GM23338 (cell line): ENCODE data around the gene PTOV1. TPM values are rescaled to one million over a fixed set of nuclear protein-coding genes. Genes with fewer than 3 reads are reported as not detected.
A peak's percentile ranks its signal among the peaks of the same experiment; 100 is the strongest.

Source experiments
- ATAC-seq: fragments of 200-7000 bp; cut with Tn5 transposase; 3 replicates; pipeline ENCODE4 v1.9.1; 2020
- DNase-seq: peaks from one replicate; pipeline ENCODE4 v3.0.0-alpha.2; 2015; ENCODE audit warnings: low spot score
- H2AFZ ChIP-seq: fragments of 200-600 bp; sonication (generic); 2 replicates; pipeline ENCODE4 v1.8.0; 2016; ENCODE audit warnings: antibody characterized with exemption, mild to moderate bottlenecking, moderate library complexity
- H3F3A ChIP-seq: fragments of 200-600 bp; sonication (generic); replicated peaks from 2 replicates; pipeline ENCODE4 v1.8.0; 2017; ENCODE audit warnings: antibody characterized with exemption, mixed run types, low read depth
- H3K27ac ChIP-seq: fragments of 200-600 bp; sonication (generic); 2 replicates; pipeline ENCODE4 v1.6.1; 2016; ENCODE audit warnings: low read depth
- H3K27me3 ChIP-seq: fragments of 200-600 bp; sonication (generic); 2 replicates; pipeline ENCODE4 v1.8.0; 2016; ENCODE audit warnings: mild to moderate bottlenecking, mixed run types, moderate library complexity; ENCODE audit not compliant: insufficient read depth
- H3K36me3 ChIP-seq: fragments of 200-600 bp; sonication (generic); 2 replicates; pipeline ENCODE4 v1.8.0; 2016; ENCODE audit warnings: mild to moderate bottlenecking; ENCODE audit not compliant: insufficient read depth
- H3K4me1 ChIP-seq: fragments of 200-600 bp; sonication (generic); 2 replicates; pipeline ENCODE4 v1.8.0; 2016; ENCODE audit warnings: mild to moderate bottlenecking, moderate library complexity; ENCODE audit not compliant: insufficient read depth
- H3K4me2 ChIP-seq: fragments of 200-600 bp; sonication (generic); 2 replicates; pipeline ENCODE4 v1.7.1; 2017; ENCODE audit warnings: mixed run types
- H3K4me3 ChIP-seq: fragments of 200-600 bp; sonication (generic); 2 replicates; pipeline ENCODE4 v1.6.1; 2016; ENCODE audit warnings: mixed run types
- H3K79me2 ChIP-seq: fragments of 200-600 bp; sonication (generic); replicated peaks from 2 replicates; pipeline ENCODE4 v1.8.0; 2017; ENCODE audit warnings: mild to moderate bottlenecking; ENCODE audit not compliant: insufficient read depth
- H3K9me2 ChIP-seq: fragments of 200-600 bp; sonication (generic); 2 replicates; pipeline ENCODE4 v1.8.0; 2017; ENCODE audit not compliant: insufficient read depth
- H4K20me1 ChIP-seq: fragments of 200-600 bp; sonication (generic); replicated peaks from 2 replicates; pipeline ENCODE4 v1.8.0; 2017; ENCODE audit warnings: mild to moderate bottlenecking; ENCODE audit not compliant: insufficient read depth
- H3K27ac Mint-ChIP-seq: 2 replicates; pipeline ENCODE4 v1.8.0; 2020; ENCODE audit warnings: inconsistent platforms, mild to moderate bottlenecking, moderate library complexity, mixed read lengths
- H3K27me3 Mint-ChIP-seq: 3 replicates; pipeline ENCODE4 v1.8.0; 2022; ENCODE audit warnings: low read depth, mild to moderate bottlenecking, moderate library complexity, mixed read lengths, inconsistent platforms; ENCODE audit not compliant: insufficient read depth, poor library complexity
- H3K36me3 Mint-ChIP-seq: 3 replicates; pipeline ENCODE4 v1.8.0; 2021; ENCODE audit warnings: low read depth, mild to moderate bottlenecking, inconsistent platforms, moderate library complexity, mixed read lengths
- H3K4me1 Mint-ChIP-seq: 3 replicates; pipeline ENCODE4 v1.8.0; 2020; ENCODE audit warnings: mild to moderate bottlenecking, inconsistent platforms, mixed read lengths
- H3K4me3 Mint-ChIP-seq: 3 replicates; pipeline ENCODE4 v1.8.0; 2021; ENCODE audit warnings: moderate library complexity, mild to moderate bottlenecking, inconsistent platforms, mixed read lengths
- H3K9me3 Mint-ChIP-seq: 3 replicates; pipeline ENCODE4 v1.8.0; 2020; ENCODE audit warnings: moderate library complexity, mild to moderate bottlenecking, inconsistent platforms, mixed read lengths
- CREB1 ChIP-seq: fragments of 250-450 bp; sonication (Bioruptor Pico); IDR thresholded peaks from 2 replicates; pipeline ENCODE4 v1.5.0; 2020; ENCODE audit warnings: low read depth, mild to moderate bottlenecking, moderate library complexity
- EZH2 ChIP-seq: fragments of 200-600 bp; sonication (generic); IDR thresholded peaks from one replicate; pipeline ENCODE4 v1.8.0; 2017; ENCODE audit warnings: antibody characterized with exemption, mild to moderate bottlenecking, low read depth; ENCODE audit not compliant: unreplicated experiment
- EZH2phosphoT487 ChIP-seq: fragments of 200-600 bp; sonication (generic); IDR thresholded peaks from one replicate; pipeline ENCODE4 v1.8.1; 2018; ENCODE audit warnings: antibody characterized with exemption; ENCODE audit not compliant: unreplicated experiment
- NANOG ChIP-seq: IDR thresholded peaks from 2 replicates; pipeline ENCODE4 v1.6.1; 2016; ENCODE audit warnings: antibody characterized with exemption, borderline replicate concordance
- POLR2AphosphoS5 ChIP-seq: IDR thresholded peaks from 2 replicates; pipeline ENCODE4 v1.6.1; 2016; ENCODE audit warnings: antibody characterized with exemption, low read depth
- STAT1 ChIP-seq: IDR thresholded peaks from one replicate; pipeline ENCODE4 v1.6.1; 2016; ENCODE audit warnings: antibody characterized with exemption; ENCODE audit not compliant: unreplicated experiment
- ZNF331 ChIP-seq: fragments of 250-450 bp; sonication (Bioruptor Pico); IDR thresholded peaks from 2 replicates; pipeline ENCODE4 v1.5.0; 2020; ENCODE audit warnings: low read depth, mild to moderate bottlenecking, moderate library complexity
- polyA plus RNA-seq: library from polyadenylated mRNA; unstranded; fragments of >200 nt; fragmentation: Nextera tagmentation; extraction: Ambion mirVana; gene quantifications from 2 replicates; pipeline ENCODE4 v1.2.1, GENCODE V29; 2016
- total RNA-seq: library from RNA; depleted of rRNA; stranded (reverse); fragments of >200 nt; shearing (Covaris generic); gene quantifications from 2 replicates; pipeline ENCODE4 v1.2.3, GENCODE V29; 2014
- TF ChIP-seq, protein P1 (sequence below): IDR thresholded peaks from one replicate; pipeline ENCODE4 v1.6.1; 2018; ENCODE audit warnings: antibody characterized with exemption; ENCODE audit not compliant: unreplicated experiment
- TF ChIP-seq, protein P2 (sequence below), 2 experiments: fragments of 200-600 bp in 1 of 2; sonication (generic) in 1 of 2; conservative IDR thresholded peaks; 2 replicates each; pipeline versions ENCODE4 v1.5.1 to v1.6.1; 2016 to 2017; ENCODE audit warnings: antibody characterized with exemption in 2 of 2, low read depth in 2 of 2, mild to moderate bottlenecking in 2 of 2, moderate library complexity in 1 of 2
- TF ChIP-seq, protein P3 (sequence below): IDR thresholded peaks from 2 replicates; pipeline ENCODE4 v1.6.1; 2016; ENCODE audit warnings: antibody characterized with exemption

The PTOV1 gene
- total and polyA plus RNA-seq, 2 experiments from 2014 or later = 188 to 209 TPM

DNA sequence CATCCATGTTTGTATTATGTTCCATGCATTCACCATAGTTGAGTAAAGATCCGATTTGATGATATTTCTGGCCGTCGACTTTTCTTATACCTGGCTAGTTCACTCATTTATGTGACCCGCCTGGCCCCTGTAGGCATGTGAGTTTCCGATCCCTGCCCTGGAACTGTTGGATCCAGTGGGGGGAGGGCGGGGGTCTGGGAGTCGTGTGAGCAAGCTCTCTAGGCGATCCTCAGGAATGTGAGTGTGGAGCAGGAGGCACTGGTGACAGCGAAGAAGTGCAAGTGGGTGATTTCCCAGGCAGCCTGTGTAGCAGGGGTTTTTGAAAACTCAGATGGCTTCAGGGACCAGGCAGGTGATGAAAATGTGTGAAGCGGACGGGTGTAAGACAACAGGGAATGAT is 10.6 kb upstream of the PTOV1 start (continued):
- TF ChIP-seq, protein P1, sequence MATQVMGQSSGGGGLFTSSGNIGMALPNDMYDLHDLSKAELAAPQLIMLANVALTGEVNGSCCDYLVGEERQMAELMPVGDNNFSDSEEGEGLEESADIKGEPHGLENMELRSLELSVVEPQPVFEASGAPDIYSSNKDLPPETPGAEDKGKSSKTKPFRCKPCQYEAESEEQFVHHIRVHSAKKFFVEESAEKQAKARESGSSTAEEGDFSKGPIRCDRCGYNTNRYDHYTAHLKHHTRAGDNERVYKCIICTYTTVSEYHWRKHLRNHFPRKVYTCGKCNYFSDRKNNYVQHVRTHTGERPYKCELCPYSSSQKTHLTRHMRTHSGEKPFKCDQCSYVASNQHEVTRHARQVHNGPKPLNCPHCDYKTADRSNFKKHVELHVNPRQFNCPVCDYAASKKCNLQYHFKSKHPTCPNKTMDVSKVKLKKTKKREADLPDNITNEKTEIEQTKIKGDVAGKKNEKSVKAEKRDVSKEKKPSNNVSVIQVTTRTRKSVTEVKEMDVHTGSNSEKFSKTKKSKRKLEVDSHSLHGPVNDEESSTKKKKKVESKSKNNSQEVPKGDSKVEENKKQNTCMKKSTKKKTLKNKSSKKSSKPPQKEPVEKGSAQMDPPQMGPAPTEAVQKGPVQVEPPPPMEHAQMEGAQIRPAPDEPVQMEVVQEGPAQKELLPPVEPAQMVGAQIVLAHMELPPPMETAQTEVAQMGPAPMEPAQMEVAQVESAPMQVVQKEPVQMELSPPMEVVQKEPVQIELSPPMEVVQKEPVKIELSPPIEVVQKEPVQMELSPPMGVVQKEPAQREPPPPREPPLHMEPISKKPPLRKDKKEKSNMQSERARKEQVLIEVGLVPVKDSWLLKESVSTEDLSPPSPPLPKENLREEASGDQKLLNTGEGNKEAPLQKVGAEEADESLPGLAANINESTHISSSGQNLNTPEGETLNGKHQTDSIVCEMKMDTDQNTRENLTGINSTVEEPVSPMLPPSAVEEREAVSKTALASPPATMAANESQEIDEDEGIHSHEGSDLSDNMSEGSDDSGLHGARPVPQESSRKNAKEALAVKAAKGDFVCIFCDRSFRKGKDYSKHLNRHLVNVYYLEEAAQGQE = no peak
- TF ChIP-seq EZH2phosphoT487 = no peak
- no peak for TF ChIP-seq STAT1
- no peak for TF ChIP-seq POLR2AphosphoS5
- TF ChIP-seq CREB1 = no peak
- TF ChIP-seq, protein P2, sequence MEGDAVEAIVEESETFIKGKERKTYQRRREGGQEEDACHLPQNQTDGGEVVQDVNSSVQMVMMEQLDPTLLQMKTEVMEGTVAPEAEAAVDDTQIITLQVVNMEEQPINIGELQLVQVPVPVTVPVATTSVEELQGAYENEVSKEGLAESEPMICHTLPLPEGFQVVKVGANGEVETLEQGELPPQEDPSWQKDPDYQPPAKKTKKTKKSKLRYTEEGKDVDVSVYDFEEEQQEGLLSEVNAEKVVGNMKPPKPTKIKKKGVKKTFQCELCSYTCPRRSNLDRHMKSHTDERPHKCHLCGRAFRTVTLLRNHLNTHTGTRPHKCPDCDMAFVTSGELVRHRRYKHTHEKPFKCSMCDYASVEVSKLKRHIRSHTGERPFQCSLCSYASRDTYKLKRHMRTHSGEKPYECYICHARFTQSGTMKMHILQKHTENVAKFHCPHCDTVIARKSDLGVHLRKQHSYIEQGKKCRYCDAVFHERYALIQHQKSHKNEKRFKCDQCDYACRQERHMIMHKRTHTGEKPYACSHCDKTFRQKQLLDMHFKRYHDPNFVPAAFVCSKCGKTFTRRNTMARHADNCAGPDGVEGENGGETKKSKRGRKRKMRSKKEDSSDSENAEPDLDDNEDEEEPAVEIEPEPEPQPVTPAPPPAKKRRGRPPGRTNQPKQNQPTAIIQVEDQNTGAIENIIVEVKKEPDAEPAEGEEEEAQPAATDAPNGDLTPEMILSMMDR (conservative IDR thresholded peaks at IDR 0.05; ENCODE audit: low read depth in 2 of 2) = no peak
- TF ChIP-seq EZH2 = no peak
- TF ChIP-seq, protein P3, sequence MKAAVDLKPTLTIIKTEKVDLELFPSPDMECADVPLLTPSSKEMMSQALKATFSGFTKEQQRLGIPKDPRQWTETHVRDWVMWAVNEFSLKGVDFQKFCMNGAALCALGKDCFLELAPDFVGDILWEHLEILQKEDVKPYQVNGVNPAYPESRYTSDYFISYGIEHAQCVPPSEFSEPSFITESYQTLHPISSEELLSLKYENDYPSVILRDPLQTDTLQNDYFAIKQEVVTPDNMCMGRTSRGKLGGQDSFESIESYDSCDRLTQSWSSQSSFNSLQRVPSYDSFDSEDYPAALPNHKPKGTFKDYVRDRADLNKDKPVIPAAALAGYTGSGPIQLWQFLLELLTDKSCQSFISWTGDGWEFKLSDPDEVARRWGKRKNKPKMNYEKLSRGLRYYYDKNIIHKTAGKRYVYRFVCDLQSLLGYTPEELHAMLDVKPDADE = no peak

DNA sequence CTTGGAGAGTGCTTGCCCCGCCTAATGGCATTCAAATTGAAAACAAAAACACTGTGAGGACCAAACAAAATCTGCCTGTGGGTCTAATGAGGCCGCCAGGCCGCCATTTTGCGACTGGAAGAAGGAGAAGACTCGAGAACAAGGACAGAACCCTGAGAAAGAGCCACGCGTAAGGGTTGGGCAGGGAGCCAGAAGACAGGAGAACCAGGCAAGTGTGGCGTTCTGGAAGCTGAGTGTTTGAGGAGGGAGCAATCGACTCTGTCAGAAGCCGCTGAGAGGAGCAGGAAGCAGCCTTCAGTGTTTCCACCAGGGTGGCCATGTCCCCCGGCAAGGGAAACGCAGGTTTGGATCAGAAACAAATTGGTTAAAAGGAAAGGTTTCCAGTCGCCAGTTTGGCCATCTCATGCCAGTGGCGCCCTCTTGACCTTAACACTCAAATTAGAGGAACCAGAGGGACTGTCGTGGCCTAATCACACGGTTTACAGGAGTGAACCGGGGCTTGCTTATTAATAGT is 10.2 kb upstream of the PTOV1 start:
- Mint-ChIP-seq H3K4me1 (peaks cover 6% of the 10 kb centered on the region), H3K27ac (no peak overlapping the region; the same call in 1 of the 2 replicates), H3K27me3 (peaks cover 15% of the 10 kb centered on the region), H3K36me3 (peaks cover 37% of the 10 kb centered on the region), H3K4me3 (no peak overlapping the region), H3K9me3 (no peaks in the 10 kb centered on the region)
- no peaks in the 10 kb centered on the region for H3K79me2 ChIP-seq
- no peaks in the 10 kb centered on the region for H3K36me3 ChIP-seq
- H2AFZ ChIP-seq = no peak overlapping the region
- ATAC-seq = no peak
- H3K4me2 ChIP-seq = no peak overlapping the region
- 0 out of 2 replicates have a peak, but pooled peaks cover 3% of the 10 kb centered on the region for H3F3A ChIP-seq
- H4K20me1 ChIP-seq = peaks cover 4% of the 10 kb centered on the region; the same call in 1 of the 2 replicates
- H3K27ac ChIP-seq = peak overlapping the region; percentile 50; the same call in 1 of the 2 replicates
- H3K4me1 ChIP-seq = no peaks in the 10 kb centered on the region
- no peaks in the 10 kb centered on the region for H3K9me2 ChIP-seq
- DNase-seq = peak; percentile 36
- no peak overlapping the region for H3K4me3 ChIP-seq
- H3K27me3 ChIP-seq = no peaks in the 10 kb centered on the region
- TF ChIP-seq NANOG (no peak), EZH2phosphoT487 (no peak), POLR2AphosphoS5 (no peak), EZH2 (no peak), ZNF331 (CRISPR knock-in tag) (no peak)
- TF ChIP-seq, protein P2 (conservative IDR thresholded peaks at IDR 0.05; ENCODE audit: low read depth in 2 of 2) = peak in 1 of 2 experiments; percentile 36; a peak in 2 of 4 replicates
